RWPE1 (cell line): Measurements from ENCODE around the gene CFL1.

Source experiments
- CTCF ChIA-PET: fragments of 350-600 bp; sonication (Branson Sonifier 250); formaldehyde crosslinking; extraction: SDS; loops from one replicate; lab custom pipeline; 2021; lab: Yijun Ruan, JAX
- POLR2A ChIA-PET: fragments of 400-600 bp; formaldehyde crosslinking; extraction: SDS; loops from one replicate; lab custom pipeline; 2020; ENCODE audit warnings: antibody characterized with exemption; ENCODE audit not compliant: low non-redundant PET; lab: Yijun Ruan, JAX
- DNase-seq: peaks from one replicate; pipeline ENCODE4 v3.0.0; 2012; ENCODE audit warnings: low spot score
- H3K27ac ChIP-seq: fragments of 450-650 bp; 2 replicates; pipeline ENCODE4 v1.5.1; 2017
- TF ChIP-seq, protein P1 (sequence below): fragments of 450-650 bp; conservative IDR thresholded peaks from 2 replicates; pipeline ENCODE4 v1.5.1; 2017; ENCODE audit warnings: low read depth, mild to moderate bottlenecking

CFL1 gene

GRCh38 chr11:65811764-65812475, 46.1 kb downstream of the CFL1 start:
- ChIA-PET CTCF (no interaction called here), POLR2A (no interaction called here)
- no peak overlapping the region for H3K27ac ChIP-seq
- TF ChIP-seq, protein P1, sequence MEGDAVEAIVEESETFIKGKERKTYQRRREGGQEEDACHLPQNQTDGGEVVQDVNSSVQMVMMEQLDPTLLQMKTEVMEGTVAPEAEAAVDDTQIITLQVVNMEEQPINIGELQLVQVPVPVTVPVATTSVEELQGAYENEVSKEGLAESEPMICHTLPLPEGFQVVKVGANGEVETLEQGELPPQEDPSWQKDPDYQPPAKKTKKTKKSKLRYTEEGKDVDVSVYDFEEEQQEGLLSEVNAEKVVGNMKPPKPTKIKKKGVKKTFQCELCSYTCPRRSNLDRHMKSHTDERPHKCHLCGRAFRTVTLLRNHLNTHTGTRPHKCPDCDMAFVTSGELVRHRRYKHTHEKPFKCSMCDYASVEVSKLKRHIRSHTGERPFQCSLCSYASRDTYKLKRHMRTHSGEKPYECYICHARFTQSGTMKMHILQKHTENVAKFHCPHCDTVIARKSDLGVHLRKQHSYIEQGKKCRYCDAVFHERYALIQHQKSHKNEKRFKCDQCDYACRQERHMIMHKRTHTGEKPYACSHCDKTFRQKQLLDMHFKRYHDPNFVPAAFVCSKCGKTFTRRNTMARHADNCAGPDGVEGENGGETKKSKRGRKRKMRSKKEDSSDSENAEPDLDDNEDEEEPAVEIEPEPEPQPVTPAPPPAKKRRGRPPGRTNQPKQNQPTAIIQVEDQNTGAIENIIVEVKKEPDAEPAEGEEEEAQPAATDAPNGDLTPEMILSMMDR, result no peak
- no peak for DNase-seq

GRCh38 chr11:65810046-65810868, 47.7 kb downstream of the CFL1 start:
- CTCF ChIA-PET, result no interaction called here
- TF ChIP-seq, protein P1, result no peak
- H3K27ac ChIP-seq, result no peak overlapping the region
- POLR2A ChIA-PET, result interaction anchor here (0.6 kb wide), 1 partner anchor 9 kb away, joined by 3 read pairs; no protein-coding TSS in a partner anchor
- DNase-seq, result no peak

DNA sequence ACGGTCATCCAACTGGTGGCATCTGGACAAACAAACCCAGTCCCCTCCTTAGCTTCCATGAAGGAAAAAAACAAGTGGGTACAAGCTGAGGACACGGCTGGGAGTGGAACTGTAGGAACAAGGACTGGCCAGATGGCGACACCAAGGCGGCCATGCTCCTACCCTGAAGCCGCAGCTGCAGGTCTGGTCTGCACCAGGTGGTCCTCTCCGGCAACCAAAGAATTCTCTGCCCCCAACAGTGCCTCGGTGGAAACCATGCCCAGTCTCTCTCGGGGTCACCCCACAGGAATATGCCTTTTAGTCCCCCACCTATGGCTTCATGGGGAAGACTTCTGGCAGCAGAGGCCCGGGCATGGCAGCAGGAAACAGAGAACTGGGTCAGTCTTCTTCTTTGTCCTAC, 48.5 kb downstream of the CFL1 start:
- no peak overlapping the region for H3K27ac ChIP-seq
- DNase-seq, result no peak
- POLR2A ChIA-PET, result no interaction called here
- TF ChIP-seq, protein P1, result no peak
- CTCF ChIA-PET, result no interaction called here

- ChIA-PET POLR2A (interaction anchor here (0.6 kb wide), 1 partner anchor 113 kb away, joined by 4 read pairs; no protein-coding TSS in a partner anchor), CTCF (interaction anchor here (0.5 to 0.7 kb wide), 2 partner anchors 39 to 97 kb away, joined by 3 to 5 read pairs; partner anchors contain the start of gene KAT5)
- no peak overlapping the region for H3K27ac ChIP-seq
- no peak for DNase-seq
- TF ChIP-seq, protein P1, result no peak
Measured at GRCh38 chr11:65808744-65809341, 49.1 kb downstream of the CFL1 start.

DNA sequence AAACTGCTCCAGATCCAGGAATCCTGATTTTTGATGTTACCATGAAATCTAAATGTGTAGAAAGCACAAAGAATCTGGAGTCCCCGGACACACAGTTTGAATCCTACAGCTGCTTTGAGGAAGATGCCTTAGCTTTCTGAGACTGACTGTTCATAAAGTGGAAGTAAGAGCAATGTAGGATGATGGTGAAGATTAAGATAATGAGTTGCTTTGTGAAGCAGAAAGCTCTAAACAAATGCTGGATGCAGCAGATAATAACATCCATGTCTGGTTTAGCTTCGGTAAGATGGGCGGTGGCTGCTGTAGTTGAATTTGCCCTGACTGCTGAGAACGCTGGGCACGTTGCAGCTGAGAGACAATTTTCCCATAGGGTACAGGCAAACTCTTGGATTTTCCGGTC, 51.0 kb downstream of the CFL1 start:
- ChIA-PET POLR2A (no interaction called here), CTCF (interaction anchor here (0.6 to 1.2 kb wide), 3 partner anchors 10 to 95 kb away, joined by 3 to 13 read pairs (median 4); partner anchors contain the start of gene KAT5)
- H3K27ac ChIP-seq, result no peak overlapping the region
- TF ChIP-seq, protein P1, result no peak
- no peak for DNase-seq
